ENCODE results near the gene SPRR2B.
"Not testable (repeated sequence)": the region's sequence is repeated elsewhere in the genome, so short reads cannot be mapped to it uniquely, and the experiment has no call there.

The SPRR2B gene

DNA sequence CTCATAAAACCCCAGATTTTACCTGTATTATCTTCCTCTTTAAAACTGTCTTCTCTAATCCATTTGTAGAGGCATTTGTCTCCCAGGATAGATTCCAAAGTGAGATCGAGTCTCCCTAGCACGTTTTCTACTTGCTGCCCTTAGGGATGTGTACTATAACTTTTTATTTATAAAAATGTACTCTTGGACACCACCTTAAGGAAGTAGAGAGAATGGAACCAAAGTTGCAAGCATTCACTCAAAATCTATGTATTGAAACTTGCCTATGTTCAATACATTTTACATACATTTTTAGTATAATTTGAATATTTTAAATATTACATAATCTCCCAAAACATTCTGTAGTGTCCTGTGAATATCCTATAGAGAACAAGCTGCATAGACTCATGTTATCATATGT is 13.3 kb downstream of the SPRR2B start:
- TF ChIP-seq, protein P1, sequence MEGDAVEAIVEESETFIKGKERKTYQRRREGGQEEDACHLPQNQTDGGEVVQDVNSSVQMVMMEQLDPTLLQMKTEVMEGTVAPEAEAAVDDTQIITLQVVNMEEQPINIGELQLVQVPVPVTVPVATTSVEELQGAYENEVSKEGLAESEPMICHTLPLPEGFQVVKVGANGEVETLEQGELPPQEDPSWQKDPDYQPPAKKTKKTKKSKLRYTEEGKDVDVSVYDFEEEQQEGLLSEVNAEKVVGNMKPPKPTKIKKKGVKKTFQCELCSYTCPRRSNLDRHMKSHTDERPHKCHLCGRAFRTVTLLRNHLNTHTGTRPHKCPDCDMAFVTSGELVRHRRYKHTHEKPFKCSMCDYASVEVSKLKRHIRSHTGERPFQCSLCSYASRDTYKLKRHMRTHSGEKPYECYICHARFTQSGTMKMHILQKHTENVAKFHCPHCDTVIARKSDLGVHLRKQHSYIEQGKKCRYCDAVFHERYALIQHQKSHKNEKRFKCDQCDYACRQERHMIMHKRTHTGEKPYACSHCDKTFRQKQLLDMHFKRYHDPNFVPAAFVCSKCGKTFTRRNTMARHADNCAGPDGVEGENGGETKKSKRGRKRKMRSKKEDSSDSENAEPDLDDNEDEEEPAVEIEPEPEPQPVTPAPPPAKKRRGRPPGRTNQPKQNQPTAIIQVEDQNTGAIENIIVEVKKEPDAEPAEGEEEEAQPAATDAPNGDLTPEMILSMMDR (conservative IDR thresholded peaks at IDR 0.05) = peak; percentile 36
- no peak overlapping the region for H3K27ac ChIP-seq

DNA sequence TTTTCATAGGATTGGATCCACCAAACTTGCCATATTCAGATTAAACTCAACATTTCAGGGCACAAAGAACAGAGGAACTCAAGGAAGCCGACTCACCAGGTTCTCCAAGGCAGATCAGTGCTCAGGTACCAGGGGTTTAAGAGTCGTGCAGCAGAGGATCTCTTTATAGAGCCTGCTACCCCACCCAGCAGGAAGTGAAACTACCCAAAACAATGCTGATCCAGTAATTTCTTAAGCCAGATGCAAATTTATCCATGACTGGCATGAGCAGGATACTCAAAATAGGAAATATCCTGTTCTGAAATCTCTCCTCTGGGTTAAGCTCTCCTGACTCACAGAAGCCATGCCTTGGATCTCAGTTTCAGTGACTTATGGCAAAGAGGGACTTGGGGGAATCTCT is 14.0 kb downstream of the SPRR2B start, which contains the start of gene SPRR2A:
TSS of gene SPRR2A (minus strand) at position 138 of the 400 bp plus-strand sequence. CDS start 777 bp downstream, outside the sequence.
- H3K27ac ChIP-seq = no peak within 1 kb of the TSS
- TF ChIP-seq, protein P1 (conservative IDR thresholded peaks at IDR 0.05) = no peak

DNA sequence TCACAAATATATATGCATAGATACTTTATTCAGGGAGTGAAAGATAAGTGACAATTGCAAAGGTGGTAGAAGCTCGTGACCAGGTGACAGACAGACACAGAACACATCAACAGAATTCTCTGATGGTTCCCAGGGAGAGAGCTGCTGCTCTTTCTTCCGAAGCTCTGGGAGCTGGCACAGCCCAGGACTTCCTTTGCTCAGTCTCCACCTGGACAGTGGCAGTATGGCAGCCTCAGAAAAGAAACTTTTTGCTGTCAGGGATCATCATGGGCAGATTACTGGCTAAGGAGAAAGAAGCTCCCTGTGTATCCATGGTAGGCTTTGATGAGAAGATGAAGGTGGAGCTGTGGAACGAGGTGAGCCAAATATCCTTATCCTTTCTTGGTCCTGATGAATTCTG is 15.3 kb downstream of the SPRR2B start:
- TF ChIP-seq, protein P1 (conservative IDR thresholded peaks at IDR 0.05) = peak; percentile 15; the same call in 1 of the 2 replicates
- not testable (repeated sequence) for H3K27ac ChIP-seq

DNA sequence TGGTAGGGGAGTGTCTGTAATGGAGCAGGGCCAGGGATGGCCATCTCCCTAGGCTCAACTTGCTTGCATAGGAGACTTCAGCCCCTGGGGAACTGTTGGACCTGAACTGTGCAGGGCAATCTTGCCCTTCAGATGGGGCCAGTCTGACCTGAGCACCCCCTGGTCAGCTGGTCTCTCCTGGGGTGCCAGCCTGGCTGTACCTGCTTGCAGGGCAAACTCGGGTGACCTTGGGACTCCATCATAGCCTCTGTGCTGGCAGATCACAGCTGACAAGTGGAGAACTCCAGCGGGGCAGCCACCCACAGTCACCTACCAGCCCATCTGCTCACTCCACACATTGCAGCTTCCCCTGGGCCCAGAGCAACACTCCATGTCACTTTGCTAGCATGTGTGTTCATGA is 22.2 kb downstream of the SPRR2B start:
- H3K27ac ChIP-seq = no peak overlapping the region
- TF ChIP-seq, protein P1 (conservative IDR thresholded peaks at IDR 0.05) = no peak

DNA sequence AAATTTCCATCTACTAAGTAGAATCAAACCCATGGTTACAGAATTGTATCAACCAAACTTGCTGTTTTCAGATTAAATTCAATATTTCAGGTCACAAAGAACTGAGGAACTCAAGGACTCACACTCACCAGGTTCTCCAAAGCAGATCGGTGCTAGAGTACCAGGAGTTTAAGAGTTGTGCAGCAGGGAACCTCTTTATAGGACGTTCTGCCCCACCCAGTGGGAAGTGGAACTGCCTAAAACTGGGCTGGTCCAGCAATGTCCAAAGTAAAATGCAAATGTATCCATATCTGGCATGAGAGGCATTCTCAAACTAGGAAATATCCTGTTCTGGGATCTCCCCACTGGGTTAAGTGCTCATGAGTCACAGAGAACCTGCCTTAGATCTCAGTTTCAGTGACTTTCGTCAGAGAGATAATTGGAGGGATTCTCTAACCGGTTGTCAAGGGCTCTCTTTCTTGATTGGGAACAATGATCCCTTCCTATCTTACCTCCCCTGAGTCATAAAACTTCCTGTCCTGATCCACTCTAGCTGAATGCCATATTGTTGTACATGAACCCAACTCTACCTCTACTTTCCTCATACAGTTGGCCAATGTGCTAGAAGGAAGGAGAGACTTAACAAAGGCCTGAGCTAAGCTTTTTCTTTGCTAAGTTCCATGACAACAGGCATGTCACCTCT is 30.3 kb downstream of the SPRR2B start, which contains the start of gene SPRR2D:
TSS of gene SPRR2D (minus strand) at position 171 of the 682 bp plus-strand sequence. CDS start 774 bp downstream, outside the sequence.
- H3K27ac ChIP-seq = no peak within 1 kb of the TSS
- TF ChIP-seq, protein P1 (conservative IDR thresholded peaks at IDR 0.05) = no peak

DNA sequence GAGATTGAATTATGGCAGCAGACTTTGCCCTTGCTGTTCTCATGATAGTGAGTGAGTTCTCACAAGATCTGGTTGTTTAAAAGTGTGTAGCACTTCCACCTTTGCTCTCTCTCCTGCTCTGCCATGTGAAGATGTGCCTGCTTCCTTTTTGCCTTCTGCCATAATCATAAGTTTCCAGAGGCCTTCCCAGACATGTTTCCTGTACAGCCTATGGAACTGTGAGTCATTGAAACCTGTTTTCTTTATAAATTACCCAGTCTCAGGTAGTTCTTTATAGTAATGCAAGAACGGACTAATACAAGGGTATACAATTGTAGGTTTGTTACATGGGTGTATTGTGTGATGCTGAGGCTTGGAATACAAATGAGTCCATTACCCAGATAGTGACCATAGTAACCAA is 36.2 kb downstream of the SPRR2B start:
- TF ChIP-seq, protein P1 (conservative IDR thresholded peaks at IDR 0.05) = no peak

DNA sequence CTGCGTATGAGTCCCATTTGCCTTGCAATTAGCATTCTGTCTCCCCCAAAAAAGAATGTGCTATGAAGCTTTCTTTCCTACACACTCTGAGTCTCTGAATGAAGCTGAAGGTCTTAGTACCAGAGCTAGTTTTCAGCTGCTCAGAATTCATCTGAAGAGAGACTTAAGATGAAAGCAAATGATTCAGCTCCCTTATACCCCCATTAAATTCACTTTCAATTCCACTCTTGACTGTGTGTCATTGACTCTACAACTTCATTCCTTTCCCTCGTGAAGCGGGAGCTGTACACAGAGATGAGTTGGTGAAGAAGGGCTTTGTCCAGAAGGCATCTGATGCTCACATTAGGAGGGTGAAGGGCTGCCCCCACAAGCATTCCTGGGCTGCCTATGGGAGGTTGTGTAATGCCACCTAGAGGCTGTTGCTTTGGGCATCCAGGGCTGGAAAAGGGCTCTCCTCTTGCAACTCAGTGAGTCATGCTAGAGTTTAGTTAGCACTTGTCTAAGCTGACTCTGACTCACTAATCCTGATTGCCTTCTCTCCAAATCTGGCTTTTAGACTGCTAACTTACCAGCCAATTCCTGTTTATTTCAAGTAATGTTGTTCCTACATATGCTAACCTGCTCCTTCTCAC is 38.6 kb downstream of the SPRR2B start:
- TF ChIP-seq, protein P1 (conservative IDR thresholded peaks at IDR 0.05) = peak; percentile 52; the same call in 1 of the 2 replicates
- no peak overlapping the region for H3K27ac ChIP-seq

More for the DNA sequence above, 36.2 kb downstream of the SPRR2B start:
- no peak overlapping the region for H3K27ac ChIP-seq
